ENCODE measurements around the gene TMEM171. TPM values are rescaled to one million over a fixed set of nuclear protein-coding genes. Genes with fewer than 3 reads are reported as not detected.

Gene TMEM171
- total RNA-seq, 1 donor from 2014 or later, result not detected

DNA sequence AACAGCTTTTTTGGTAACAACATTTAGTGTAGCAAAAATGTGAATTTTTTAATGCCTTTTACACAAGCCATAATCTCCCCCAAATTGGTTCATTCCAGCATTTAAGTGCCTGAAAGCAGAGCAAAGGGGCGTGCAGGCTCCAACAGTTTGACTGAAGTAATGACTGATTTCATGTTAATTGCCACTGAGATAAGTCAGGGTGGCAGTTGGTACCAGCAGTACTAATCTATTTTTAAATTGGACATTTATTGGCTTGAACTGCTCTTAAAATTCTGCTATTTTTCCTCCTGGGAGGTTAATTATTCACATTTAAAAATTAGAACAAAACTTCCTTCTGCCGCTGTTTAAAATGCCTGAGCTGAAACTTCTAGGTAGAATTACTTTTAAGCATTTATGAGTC lies 12.4 kb downstream of the TMEM171 start:
- Histone ChIP-seq H3K9me3 (ENCODE audit: low read depth) (no peaks in the 10 kb centered on the region), H3K27me3 (no peaks in the 10 kb centered on the region), H3K4me3 (no peak overlapping the region), H3K36me3 (no peaks in the 10 kb centered on the region), H3K4me1 (no peaks in the 10 kb centered on the region), H3K79me2 (ENCODE audit: low read depth) (no peaks in the 10 kb centered on the region), H2AFZ (replicated peaks) (no peak overlapping the region), H3K9ac (no peak overlapping the region), H4K20me1 (ENCODE audit: low read depth) (no peaks in the 10 kb centered on the region), H3K27ac (no peak overlapping the region), H3F3A (ENCODE audit: low read depth) (no peaks in the 10 kb centered on the region), H3K4me2 (no peak overlapping the region)
- Mint-ChIP-seq H3K4me1 (peaks cover 3% of the 10 kb centered on the region), H3K27ac (no peak overlapping the region), H3K27me3 (ENCODE audit: insufficient read depth, low read depth) (peaks cover 3% of the 10 kb centered on the region), H3K36me3 (no peaks in the 10 kb centered on the region), H3K9me3 (no peaks in the 10 kb centered on the region), H3K4me3 (no peak overlapping the region)
- no peak for TF ChIP-seq EZH2 (IDR thresholded peaks at IDR 0.05)
- TF ChIP-seq EZH2phosphoT487 (IDR thresholded peaks at IDR 0.05), result no peak
- no peak for TF ChIP-seq CTCF (IDR thresholded peaks at IDR 0.05)
- DNase-seq (ENCODE audit: low spot score), result no peak

DNA sequence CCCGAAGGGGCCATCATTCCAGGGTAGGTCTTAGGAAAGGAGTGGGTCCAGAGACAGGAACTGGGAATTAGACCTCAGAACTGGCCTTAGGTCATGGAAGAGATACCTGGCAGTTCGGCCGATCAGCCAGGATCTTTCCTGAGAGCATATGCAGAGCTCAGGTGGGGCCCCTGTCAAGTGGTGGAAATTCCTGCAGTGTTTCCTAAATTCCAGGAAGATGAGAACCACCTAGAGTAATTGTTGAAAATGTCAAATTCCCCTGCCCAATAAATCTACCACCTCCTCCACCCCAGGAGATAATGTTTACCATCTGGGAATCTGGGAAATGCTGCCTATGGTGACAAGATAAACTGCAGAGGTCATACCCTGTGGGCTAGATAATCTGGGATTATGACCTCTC lies 14.6 kb downstream of the TMEM171 start:
- no peaks in the 10 kb centered on the region for H4K20me1 ChIP-seq (ENCODE audit: low read depth)
- H3K27me3 Mint-ChIP-seq (ENCODE audit: insufficient read depth, low read depth), result peaks cover 5% of the 10 kb centered on the region
- no peaks in the 10 kb centered on the region for H3K36me3 Mint-ChIP-seq
- H3K9ac ChIP-seq, result no peak overlapping the region
- no peaks in the 10 kb centered on the region for H3K9me3 Mint-ChIP-seq
- no peaks in the 10 kb centered on the region for H3F3A ChIP-seq (ENCODE audit: low read depth)
- no peak overlapping the region for H3K4me3 ChIP-seq
- H3K27ac ChIP-seq, result no peak overlapping the region
- H3K79me2 ChIP-seq (ENCODE audit: low read depth), result no peaks in the 10 kb centered on the region
- H3K36me3 ChIP-seq, result no peaks in the 10 kb centered on the region
- no peaks in the 10 kb centered on the region for H3K4me1 ChIP-seq
- H3K4me1 Mint-ChIP-seq, result peaks cover 3% of the 10 kb centered on the region
- no peaks in the 10 kb centered on the region for H3K27me3 ChIP-seq
- H3K4me3 Mint-ChIP-seq, result no peak overlapping the region
- H3K9me3 ChIP-seq (ENCODE audit: low read depth), result no peaks in the 10 kb centered on the region
- no peak for TF ChIP-seq CTCF (IDR thresholded peaks at IDR 0.05)
- TF ChIP-seq EZH2 (IDR thresholded peaks at IDR 0.05), result no peak
- no peak for TF ChIP-seq EZH2phosphoT487 (IDR thresholded peaks at IDR 0.05)
- H3K27ac Mint-ChIP-seq, result no peak overlapping the region
- no peak for DNase-seq (ENCODE audit: low spot score)
- no peak overlapping the region for H2AFZ ChIP-seq (replicated peaks)
- no peak overlapping the region for H3K4me2 ChIP-seq

DNA sequence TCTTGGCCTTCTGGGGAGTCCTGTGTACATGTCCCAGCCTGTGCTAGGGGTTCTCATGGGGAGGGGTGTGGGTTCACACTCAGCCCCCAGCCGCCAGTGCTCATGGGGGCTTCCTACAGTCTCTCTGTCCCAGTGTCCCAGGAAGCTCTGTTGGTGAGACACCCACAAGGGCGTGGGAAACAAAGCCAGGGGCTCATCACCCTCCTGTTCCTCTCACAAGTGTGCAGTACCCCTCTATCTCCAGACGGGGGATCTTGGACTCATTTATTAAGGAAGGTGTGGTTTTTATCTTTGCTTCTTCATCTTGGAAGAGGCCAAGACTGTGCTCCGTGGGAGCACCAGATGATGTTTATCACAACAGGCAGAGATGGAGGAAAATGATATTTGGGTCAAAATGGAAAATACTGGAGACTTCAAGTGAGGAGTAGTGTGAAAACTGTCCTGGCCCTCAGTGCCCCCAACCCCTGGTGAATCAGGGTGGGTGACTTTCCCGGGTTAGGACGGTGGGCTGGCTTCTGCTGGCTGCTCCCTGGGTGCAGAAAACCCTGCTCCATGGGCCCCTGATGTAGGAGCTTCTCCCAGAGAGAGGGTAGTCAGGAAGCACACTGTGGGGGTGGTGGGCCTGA lies 15.2 kb downstream of the TMEM171 start:
- H3K79me2 ChIP-seq (ENCODE audit: low read depth), result no peaks in the 10 kb centered on the region
- H3K4me1 Mint-ChIP-seq, result peaks cover 3% of the 10 kb centered on the region
- H3K27me3 Mint-ChIP-seq (ENCODE audit: insufficient read depth, low read depth), result peaks cover 3% of the 10 kb centered on the region
- H4K20me1 ChIP-seq (ENCODE audit: low read depth), result no peaks in the 10 kb centered on the region
- H3F3A ChIP-seq (ENCODE audit: low read depth), result no peaks in the 10 kb centered on the region
- H3K36me3 Mint-ChIP-seq, result no peaks in the 10 kb centered on the region
- no peak overlapping the region for H3K4me2 ChIP-seq
- no peak overlapping the region for H3K27ac Mint-ChIP-seq
- H3K36me3 ChIP-seq, result no peaks in the 10 kb centered on the region
- no peak overlapping the region for H2AFZ ChIP-seq (replicated peaks)
- no peak overlapping the region for H3K4me3 ChIP-seq
- no peak overlapping the region for H3K9ac ChIP-seq
- no peak overlapping the region for H3K4me3 Mint-ChIP-seq
- no peaks in the 10 kb centered on the region for H3K9me3 ChIP-seq (ENCODE audit: low read depth)
- peak; percentile 56 for DNase-seq (ENCODE audit: low spot score)
- peak; percentile 49 for TF ChIP-seq CTCF (IDR thresholded peaks at IDR 0.05)
- TF ChIP-seq EZH2phosphoT487 (IDR thresholded peaks at IDR 0.05), result no peak
- H3K4me1 ChIP-seq, result no peaks in the 10 kb centered on the region
- H3K9me3 Mint-ChIP-seq, result no peaks in the 10 kb centered on the region
- no peak overlapping the region for H3K27ac ChIP-seq
- no peaks in the 10 kb centered on the region for H3K27me3 ChIP-seq

Measured in neural progenitor cell (in vitro differentiated cells).